ENCODE results near the gene ICAM1.

ICAM1 gene

DNA sequence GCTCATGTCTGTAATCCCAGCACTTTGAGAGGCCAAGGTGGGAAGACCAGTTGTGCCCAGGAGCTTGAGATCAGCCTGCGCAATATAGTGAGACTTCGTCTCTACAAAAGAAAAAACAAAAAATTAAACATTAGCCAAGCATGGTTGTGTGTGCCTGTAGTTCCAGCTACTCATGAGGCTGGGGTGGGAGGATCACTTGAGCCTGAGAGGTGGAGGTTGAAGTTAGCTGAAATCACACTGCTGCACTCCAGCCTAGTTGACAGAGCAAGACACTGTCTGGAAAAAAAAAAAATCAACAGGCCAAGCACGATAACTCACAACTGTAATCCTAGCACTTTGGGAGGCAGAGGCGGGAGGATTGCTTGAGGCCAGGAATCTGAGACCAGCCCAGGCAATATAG, 35.9 kb upstream of the ICAM1 start:
- TF ChIP-seq, protein P1, sequence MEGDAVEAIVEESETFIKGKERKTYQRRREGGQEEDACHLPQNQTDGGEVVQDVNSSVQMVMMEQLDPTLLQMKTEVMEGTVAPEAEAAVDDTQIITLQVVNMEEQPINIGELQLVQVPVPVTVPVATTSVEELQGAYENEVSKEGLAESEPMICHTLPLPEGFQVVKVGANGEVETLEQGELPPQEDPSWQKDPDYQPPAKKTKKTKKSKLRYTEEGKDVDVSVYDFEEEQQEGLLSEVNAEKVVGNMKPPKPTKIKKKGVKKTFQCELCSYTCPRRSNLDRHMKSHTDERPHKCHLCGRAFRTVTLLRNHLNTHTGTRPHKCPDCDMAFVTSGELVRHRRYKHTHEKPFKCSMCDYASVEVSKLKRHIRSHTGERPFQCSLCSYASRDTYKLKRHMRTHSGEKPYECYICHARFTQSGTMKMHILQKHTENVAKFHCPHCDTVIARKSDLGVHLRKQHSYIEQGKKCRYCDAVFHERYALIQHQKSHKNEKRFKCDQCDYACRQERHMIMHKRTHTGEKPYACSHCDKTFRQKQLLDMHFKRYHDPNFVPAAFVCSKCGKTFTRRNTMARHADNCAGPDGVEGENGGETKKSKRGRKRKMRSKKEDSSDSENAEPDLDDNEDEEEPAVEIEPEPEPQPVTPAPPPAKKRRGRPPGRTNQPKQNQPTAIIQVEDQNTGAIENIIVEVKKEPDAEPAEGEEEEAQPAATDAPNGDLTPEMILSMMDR (IDR thresholded peaks at IDR 0.05), result no peak

DNA sequence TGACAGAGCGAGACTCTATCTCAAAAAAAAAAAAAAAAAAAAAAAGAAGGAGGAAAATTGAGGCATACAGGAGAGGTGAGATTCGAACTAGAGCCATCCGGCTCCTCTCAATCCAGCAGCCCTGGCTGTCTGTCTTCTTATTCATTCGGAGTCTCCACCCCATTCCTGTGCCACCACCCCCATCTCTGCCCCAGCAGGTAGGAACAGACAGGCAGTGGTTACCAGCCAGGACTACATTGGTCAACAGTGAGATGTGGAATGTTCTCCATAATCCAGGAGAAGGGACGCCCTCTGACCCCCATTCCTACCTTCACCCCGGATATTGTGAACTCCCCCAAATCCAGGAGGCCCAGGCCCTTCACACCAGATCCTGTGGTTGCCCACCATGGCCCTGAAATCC, 33.2 kb upstream of the ICAM1 start:
- TF ChIP-seq, protein P1 (IDR thresholded peaks at IDR 0.05), result no peak

DNA sequence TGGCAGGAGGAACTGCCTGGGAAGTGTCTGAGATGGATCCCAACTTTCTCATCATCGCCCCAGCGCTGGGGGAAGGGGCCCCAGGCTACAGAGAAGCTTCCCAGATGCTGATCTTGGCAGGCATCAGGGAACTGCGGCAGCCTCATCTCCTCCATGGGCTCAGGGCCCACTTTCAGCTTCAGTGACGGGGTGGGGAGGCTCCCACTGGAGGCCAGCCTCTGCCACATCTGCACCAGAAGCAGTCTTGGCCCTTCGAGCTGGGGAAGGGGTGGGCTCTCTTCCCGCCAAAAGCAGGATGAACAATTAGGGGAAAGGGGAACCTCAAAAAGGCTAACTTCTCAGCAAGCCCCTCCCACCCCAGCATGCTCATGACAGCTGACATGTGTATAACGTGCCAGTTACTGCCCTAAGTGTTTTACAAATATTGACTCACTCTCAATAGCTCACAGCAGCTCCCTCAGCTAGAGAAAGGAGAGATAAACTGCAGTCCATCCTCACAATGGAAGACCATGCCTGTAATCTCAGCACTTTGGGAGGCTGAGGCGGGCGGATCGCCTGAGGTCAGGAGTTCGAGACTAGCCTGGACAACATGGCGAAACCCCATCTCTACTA, 32.6 kb upstream of the ICAM1 start:
- TF ChIP-seq, protein P1 (IDR thresholded peaks at IDR 0.05), result no peak

DNA sequence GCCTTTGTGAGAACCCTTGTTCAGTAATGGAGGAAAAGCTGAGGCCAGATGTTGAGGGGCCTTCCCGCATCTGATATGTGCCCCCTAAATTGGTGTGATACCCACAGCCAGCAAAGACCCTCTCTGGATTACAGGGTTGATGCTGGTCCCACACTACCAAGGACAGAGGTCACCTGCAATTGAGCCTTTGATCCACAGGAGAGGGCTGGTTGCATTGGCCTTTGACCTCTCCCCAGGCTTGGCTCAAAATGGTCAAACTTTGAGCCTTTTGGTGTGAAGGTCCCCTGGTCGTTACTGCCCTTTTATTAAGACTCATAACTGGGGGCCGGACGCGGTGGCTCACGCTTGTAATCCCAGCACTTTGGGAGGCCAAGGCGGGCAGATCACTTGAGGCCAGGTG, 27.3 kb upstream of the ICAM1 start:
- TF ChIP-seq, protein P1 (IDR thresholded peaks at IDR 0.05), result no peak

DNA sequence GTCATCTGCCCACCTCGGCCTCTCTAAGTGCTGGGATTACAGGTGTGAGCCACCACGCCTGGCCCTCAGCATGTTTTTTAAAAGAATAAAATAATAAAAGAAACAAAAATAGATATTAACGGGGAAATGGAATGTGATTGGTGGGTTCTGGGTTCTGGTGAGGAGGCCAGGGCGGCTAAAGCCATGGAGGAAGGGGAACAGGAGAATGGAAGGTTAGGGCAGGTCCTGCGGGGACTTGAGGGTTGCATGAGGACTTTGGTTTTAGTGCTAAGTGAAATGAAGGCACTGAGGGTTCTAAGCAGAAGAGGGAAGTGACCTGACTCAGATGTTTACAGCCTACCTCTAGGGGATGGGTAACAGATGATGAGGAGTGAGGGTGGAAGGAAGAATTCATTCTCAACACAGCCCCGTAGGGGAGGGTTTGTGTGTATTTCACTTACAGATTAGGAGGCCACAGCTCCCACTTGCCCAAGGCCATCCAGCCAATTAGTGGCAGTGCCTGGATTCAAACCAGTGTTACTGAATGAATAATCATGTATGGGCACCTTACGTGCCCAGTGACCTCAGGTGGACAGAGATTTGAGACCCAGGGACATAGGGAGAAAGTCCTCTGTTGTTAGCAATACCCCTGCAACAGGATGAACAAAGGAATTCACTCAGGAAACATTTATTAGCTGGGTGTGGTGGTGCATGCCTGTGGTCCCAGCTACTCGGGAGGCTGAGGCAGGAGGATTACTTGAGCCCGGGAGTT, 25.6 kb upstream of the ICAM1 start:
- TF ChIP-seq, protein P1 (IDR thresholded peaks at IDR 0.05), result no peak

DNA sequence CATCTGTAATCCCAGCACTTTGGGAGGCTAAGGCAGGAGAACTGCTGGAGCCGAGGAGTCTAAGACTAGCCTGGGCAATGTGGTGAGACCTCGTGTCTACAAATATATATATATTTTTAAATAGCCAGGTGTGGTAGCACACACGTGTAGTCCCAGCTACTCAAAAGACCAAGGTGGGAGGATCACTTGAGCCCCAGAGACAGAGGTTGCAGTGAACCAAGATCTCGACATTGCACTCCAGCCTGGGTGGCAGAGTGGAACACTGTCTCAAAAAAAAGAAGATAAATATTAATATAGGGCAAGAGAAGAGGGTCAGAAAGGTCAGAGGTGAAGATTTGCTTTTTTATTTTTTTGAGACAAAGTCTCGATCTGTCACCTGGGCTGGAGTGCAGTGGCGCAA, 24.4 kb upstream of the ICAM1 start:
- TF ChIP-seq, protein P1 (IDR thresholded peaks at IDR 0.05), result no peak

DNA sequence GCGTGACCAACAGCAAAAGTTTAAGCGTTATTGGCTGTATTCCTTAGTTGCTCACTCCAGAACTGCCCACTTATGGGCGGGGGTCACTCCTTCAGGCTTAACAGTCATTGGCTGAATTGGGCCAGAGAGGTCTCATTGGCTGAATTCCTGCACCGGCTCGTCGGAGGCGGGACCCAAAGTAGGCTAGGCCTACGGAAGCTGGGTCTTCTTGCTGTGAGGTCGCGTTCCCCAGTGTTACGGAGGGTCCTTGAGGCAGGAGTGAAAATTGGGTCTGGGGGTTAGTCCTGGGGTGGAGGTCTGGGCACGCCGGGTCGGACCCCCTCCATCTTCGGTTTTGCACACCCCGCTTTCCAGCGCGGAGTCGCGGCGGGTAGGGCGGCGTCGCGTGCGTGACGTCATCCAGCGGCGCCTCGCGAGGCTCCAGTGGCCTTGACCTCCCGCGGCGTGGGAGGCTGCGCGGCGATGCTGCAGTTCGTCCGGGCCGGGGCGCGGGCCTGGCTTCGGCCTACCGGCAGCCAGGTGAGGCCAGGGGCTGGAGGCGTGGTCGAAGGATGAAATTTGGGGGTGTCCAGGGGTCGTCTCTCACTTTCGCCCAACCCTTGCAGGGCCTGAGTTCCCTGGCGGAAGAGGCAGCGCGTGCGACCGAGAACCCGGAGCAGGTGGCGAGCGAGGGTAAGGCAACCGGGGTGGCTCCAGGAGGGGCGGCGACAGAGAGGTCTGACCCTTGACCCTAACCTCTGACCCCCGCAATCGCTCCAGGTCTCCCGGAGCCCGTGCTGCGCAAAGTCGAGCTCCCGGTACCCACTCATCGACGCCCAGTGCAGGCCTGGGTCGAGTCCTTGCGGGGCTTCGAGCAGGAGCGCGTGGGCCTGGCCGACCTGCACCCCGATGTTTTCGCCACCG, 18.9 kb upstream of the ICAM1 start, which contains the start of gene MRPL4:
TSS of gene MRPL4 (plus strand) at position 423 of the 903 bp plus-strand sequence. CDS start at position 463, 40 bp downstream.
- TF ChIP-seq, protein P1 (IDR thresholded peaks at IDR 0.05), result no peak

All from LNCAP (cell line).